Calu3 (cell line): Measurements from ENCODE around the gene MYO5A. TPM values are rescaled to one million over a fixed set of nuclear protein-coding genes. Genes with fewer than 3 reads are reported as not detected.

ENCODE experiments used
- BruUV-seq: library from RNA; stranded (reverse); fragments of 400-500 nt; replicated peaks from 2 replicates; lab custom pipeline; 2021; lab: Mats Ljungman, UMichigan
- CTCF ChIA-PET: fragments of 300-600 bp; sonication (Branson Sonifier 250); formaldehyde crosslinking; loops from one replicate; lab custom pipeline; 2022; ENCODE audit warnings: antibody characterized with exemption; lab: Charles Lee
- DNase-seq: peaks from one replicate; pipeline ENCODE4 v3.0.0; 2022
- H3K27ac Mint-ChIP-seq: one replicate; pipeline ENCODE4 v1.8.0; 2022; ENCODE audit warnings: mixed read lengths; ENCODE audit not compliant: unreplicated experiment
- H3K27me3 Mint-ChIP-seq: one replicate; pipeline ENCODE4 v1.8.0; 2022; ENCODE audit warnings: mixed read lengths; ENCODE audit not compliant: unreplicated experiment
- H3K36me3 Mint-ChIP-seq: one replicate; pipeline ENCODE4 v1.8.0; 2022; ENCODE audit warnings: mild to moderate bottlenecking, moderate library complexity, mixed read lengths; ENCODE audit not compliant: insufficient read depth, unreplicated experiment
- H3K4me1 Mint-ChIP-seq: one replicate; pipeline ENCODE4 v1.8.0; 2022; ENCODE audit warnings: mild to moderate bottlenecking, low read depth, mixed read lengths; ENCODE audit not compliant: unreplicated experiment
- H3K4me3 Mint-ChIP-seq: one replicate; pipeline ENCODE4 v1.8.0; 2022; ENCODE audit warnings: mild to moderate bottlenecking, low read depth, moderate library complexity, mixed read lengths; ENCODE audit not compliant: unreplicated experiment
- H3K9me3 Mint-ChIP-seq: one replicate; pipeline ENCODE4 v1.8.0; 2022; ENCODE audit warnings: low read depth, mixed read lengths; ENCODE audit not compliant: unreplicated experiment
- CTCF ChIP-seq: fragments of 200-600 bp; IDR thresholded peaks from one replicate; pipeline ENCODE4 v1.8.0; 2022; ENCODE audit warnings: antibody characterized with exemption; ENCODE audit not compliant: unreplicated experiment
- intact Hi-C: fragments of 100-400 bp; cut with micrococcal nuclease; formaldehyde crosslinking; loops from one replicate; pipeline ENCODE4 v1.10.0; 2022; ENCODE audit not compliant: unreplicated experiment
- total RNA-seq: library from RNA; stranded (reverse); gene quantifications from 2 replicates; pipeline ENCODE4 v1.2.3, GENCODE V29; 2022

The MYO5A gene
- total RNA-seq, 1 experiment from 2014 or later = 6.1 TPM

DNA sequence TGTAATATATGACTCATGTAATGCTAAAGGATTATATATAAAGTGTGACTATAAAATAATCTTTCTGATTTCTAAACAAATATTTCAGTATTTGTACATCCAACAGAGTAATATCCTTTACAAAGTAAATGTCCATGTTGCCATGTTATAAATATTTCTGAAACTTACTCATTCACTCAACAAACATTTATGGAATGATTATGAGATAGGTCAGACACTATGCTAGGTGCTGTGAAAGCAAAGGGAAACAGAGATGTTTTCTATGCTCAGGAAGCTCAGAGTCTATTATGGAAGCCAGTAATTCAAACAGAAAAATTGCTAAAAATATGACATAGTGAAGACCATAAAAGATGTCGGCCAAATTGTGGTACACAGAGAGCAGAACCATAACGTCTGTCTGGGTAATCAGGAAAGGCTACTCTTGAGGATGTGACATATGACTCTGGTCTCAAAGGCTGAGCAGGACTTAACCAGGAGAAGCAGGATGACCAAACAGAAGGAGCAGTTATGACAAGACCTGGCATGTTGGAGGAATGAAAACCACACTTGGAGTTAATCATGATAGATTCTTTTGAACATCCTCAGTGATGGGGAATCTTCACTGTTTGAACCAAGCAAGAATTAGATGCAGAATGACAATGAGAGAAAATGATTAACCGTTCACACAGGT, 194.1 kb downstream of the MYO5A start:
- CTCF ChIA-PET = no interaction called here
- Mint-ChIP-seq H3K27me3 (no peaks in the 10 kb centered on the region), H3K36me3 (no peaks in the 10 kb centered on the region), H3K4me1 (peaks cover 32% of the 10 kb centered on the region), H3K27ac (peak overlapping the region; percentile 50), H3K9me3 (no peaks in the 10 kb centered on the region), H3K4me3 (no peak overlapping the region)
- no TSS peak for BruUV-seq
- DNase-seq = no peak
- intact Hi-C loops = loop anchor here (5.0 kb wide), 1 partner anchor 233 kb away; the partner anchor contains the start of gene ARPP19
- TF ChIP-seq CTCF = no peak

DNA sequence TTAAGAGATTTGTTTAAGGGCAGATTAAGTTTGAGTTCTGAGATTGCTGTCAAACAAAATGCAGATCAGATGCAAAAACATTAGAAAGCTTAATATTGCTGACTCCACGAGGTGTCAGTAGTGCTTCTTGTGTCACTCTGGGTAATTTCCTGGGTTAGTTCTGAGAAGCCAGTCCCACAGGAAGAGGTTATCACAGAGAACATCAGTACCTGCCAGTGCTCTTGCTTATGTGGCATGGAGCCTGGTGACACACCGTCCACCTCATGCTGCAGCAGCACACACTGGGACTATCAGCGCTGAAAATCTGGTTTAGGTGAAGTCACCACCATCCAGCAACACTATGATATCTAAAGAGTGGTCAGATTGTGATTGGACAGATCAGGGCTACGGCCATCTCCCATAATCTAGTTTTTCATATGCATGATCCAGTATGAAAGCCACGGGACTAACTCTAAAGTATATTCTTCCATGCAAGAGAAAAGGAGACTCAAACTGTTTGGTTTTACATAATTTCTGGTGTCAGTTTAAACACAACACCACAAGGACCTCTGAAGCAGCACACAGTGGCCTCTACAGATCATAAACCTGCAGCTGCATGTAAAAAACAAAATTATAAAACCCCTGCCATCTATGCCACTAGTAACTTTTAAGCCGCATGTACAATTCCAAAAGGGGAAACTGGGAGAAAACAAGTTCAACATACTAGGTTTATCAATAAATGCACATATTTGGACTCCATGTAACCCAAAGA, 197.0 kb downstream of the MYO5A start:
- DNase-seq = peak; percentile 38
- Mint-ChIP-seq H3K27me3 (no peaks in the 10 kb centered on the region), H3K4me3 (no peak overlapping the region), H3K4me1 (peaks cover 20% of the 10 kb centered on the region), H3K36me3 (no peaks in the 10 kb centered on the region), H3K27ac (no peak overlapping the region), H3K9me3 (no peaks in the 10 kb centered on the region)
- intact Hi-C loops = loop anchor here (1.0 to 5.0 kb wide), 3 partner anchors 236 to 404 kb away; partner anchors contain the start of genes ARPP19 and ATOSA
- CTCF ChIA-PET = interaction anchor here (0.6 to 1.3 kb wide), 3 partner anchors 36 to 404 kb away, joined by 4 to 7 read pairs (median 5); partner anchors contain the start of gene MYO5C
- no peak for TF ChIP-seq CTCF
- BruUV-seq = no TSS peak

DNA sequence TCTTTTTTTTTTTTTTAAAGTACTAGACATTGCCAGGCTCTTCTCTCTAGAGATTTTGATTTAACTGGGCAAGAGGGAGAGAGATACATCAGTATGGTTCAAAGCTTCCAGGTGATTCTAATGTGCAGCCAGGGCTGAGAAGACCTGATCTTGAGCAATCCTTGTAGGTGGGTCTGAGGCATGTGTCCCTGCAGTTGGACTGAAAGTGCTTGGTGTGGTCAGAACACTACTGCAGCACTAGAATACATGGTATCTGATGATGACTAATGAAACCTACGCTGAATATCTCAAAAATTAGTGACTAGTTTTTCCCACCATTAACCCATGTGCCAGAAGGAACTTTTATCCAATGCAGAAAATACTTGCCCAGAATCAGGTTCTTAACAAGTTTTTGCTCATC, 198.7 kb downstream of the MYO5A start:
- Mint-ChIP-seq H3K27me3 (no peaks in the 10 kb centered on the region), H3K4me3 (no peak overlapping the region), H3K36me3 (no peaks in the 10 kb centered on the region), H3K4me1 (peaks cover 16% of the 10 kb centered on the region), H3K9me3 (no peaks in the 10 kb centered on the region), H3K27ac (no peak overlapping the region)
- intact Hi-C loops = loop anchor here (2.0 to 5.0 kb wide), 2 partner anchors 237 to 349 kb away; partner anchors contain the start of genes ARPP19 and ATOSA
- TF ChIP-seq CTCF = no peak
- no TSS peak for BruUV-seq
- DNase-seq = no peak
- CTCF ChIA-PET = interaction anchor here (0.6 kb wide), 1 partner anchor 742 kb away, joined by 3 read pairs; no protein-coding TSS in a partner anchor

GRCh38 chr15:52329150-52329549, 199.5 kb downstream of the MYO5A start:
- H3K27ac Mint-ChIP-seq = no peak overlapping the region

More at GRCh38 chr15:52329150-52329549, 199.5 kb downstream of the MYO5A start:
- no TSS peak for BruUV-seq
- Mint-ChIP-seq H3K27me3 (no peaks in the 10 kb centered on the region), H3K9me3 (no peaks in the 10 kb centered on the region), H3K4me1 (peaks cover 9% of the 10 kb centered on the region), H3K36me3 (no peaks in the 10 kb centered on the region), H3K4me3 (no peak overlapping the region)
- DNase-seq = no peak
- CTCF ChIA-PET = interaction anchor here (0.6 kb wide), 1 partner anchor 743 kb away, joined by 3 read pairs; no protein-coding TSS in a partner anchor
- intact Hi-C loops = no loop called here
- TF ChIP-seq CTCF = no peak
